H1 (cell line): ENCODE data around the gene IDUA. TPM values are rescaled to one million over a fixed set of nuclear protein-coding genes. Genes with fewer than 3 reads are reported as not detected.
A peak's percentile ranks its signal among the peaks of the same experiment; 100 is the strongest.

ENCODE experiments used
- CTCF ChIA-PET: fragments of 300-600 bp; sonication (Branson Sonifier 250); formaldehyde crosslinking; loops from one replicate; lab custom pipeline; 2021; ENCODE audit not compliant: partially characterized antibody; lab: Charles Lee
- POLR2A ChIA-PET: fragments of 300-600 bp; sonication (Branson Sonifier 250); formaldehyde crosslinking; loops from one replicate; lab custom pipeline; 2021; ENCODE audit warnings: inconsistent platforms; ENCODE audit not compliant: partially characterized antibody; lab: Charles Lee
- DNase-seq, 2 experiments: peaks; one replicate each; pipeline versions ENCODE4 v3.0.0 to v3.0.0-alpha.2; 2010 to 2022; ENCODE audit warnings: low spot score in 2 of 2, low read depth in 1 of 2, mixed read lengths in 1 of 2
- FAIRE-seq: peaks from 2 replicates; lab custom pipeline; 2011; peaks lifted over from hg19 to GRCh38; lab: Jason Lieb, UNC
- H2AFZ ChIP-seq: 2 replicates; pipeline ENCODE4 v1.8.1; 2012; ENCODE audit warnings: low read length, inconsistent platforms
- H2AK5ac ChIP-seq: 2 replicates; pipeline ENCODE4 v1.6.1; 2013; ENCODE audit warnings: low read depth, low read length
- H2BK120ac ChIP-seq: replicated peaks from 2 replicates; pipeline ENCODE3; 2013; ENCODE audit warnings: low read depth, low read length, inconsistent platforms
- H2BK12ac ChIP-seq: 2 replicates; pipeline ENCODE4 v1.6.1; 2013; ENCODE audit warnings: low read depth, low read length
- H2BK15ac ChIP-seq: 2 replicates; pipeline ENCODE4 v1.6.1; 2013; ENCODE audit warnings: low read length
- H2BK20ac ChIP-seq: 2 replicates; pipeline ENCODE4 v1.6.1; 2013; ENCODE audit warnings: low read length
- H2BK5ac ChIP-seq: 2 replicates; pipeline ENCODE4 v1.6.1; 2013; ENCODE audit warnings: low read depth, low read length
- H3K14ac ChIP-seq: 2 replicates; pipeline ENCODE4 v1.6.1; 2013; ENCODE audit warnings: inconsistent platforms; ENCODE audit not compliant: insufficient read length
- H3K18ac ChIP-seq: 2 replicates; pipeline ENCODE4 v1.6.1; 2013; ENCODE audit warnings: low read length; ENCODE audit errors: extremely low read depth
- H3K23ac ChIP-seq: 2 replicates; pipeline ENCODE4 v1.6.1; 2013; ENCODE audit warnings: inconsistent platforms; ENCODE audit not compliant: insufficient read length
- H3K23me2 ChIP-seq: 2 replicates; pipeline ENCODE4 v1.6.1; 2013; ENCODE audit warnings: low read depth, low read length
- H3K27ac ChIP-seq: 2 replicates; pipeline ENCODE4 v1.6.1; 2011; ENCODE audit warnings: low read depth, low read length, inconsistent platforms
- H3K27me3 ChIP-seq, 4 experiments: replicated peaks in 1 of 4; 1 replicate in 1 of 4; 2 replicates in 3 of 4; pipeline versions ENCODE4 v1.6.1 to v1.8.1; 2011 to 2013; ENCODE audit warnings: low read length in 3 of 4, mild to moderate bottlenecking in 3 of 4, inconsistent platforms in 2 of 4, mixed read lengths in 2 of 4, moderate library complexity in 1 of 4; ENCODE audit not compliant: control insufficient read depth in 3 of 4, insufficient read depth in 3 of 4; ENCODE audit errors: extremely low read depth in 1 of 4
- H3K36me3 ChIP-seq, 4 experiments: 2 replicates each; pipeline versions ENCODE4 v1.6.1 to v1.8.1; 2011 to 2013; ENCODE audit warnings: mild to moderate bottlenecking in 4 of 4, low read length in 3 of 4, moderate library complexity in 2 of 4, control low read depth in 1 of 4, inconsistent platforms in 1 of 4; ENCODE audit not compliant: insufficient read depth in 4 of 4, control insufficient read depth in 2 of 4
- H3K4ac ChIP-seq: replicated peaks from 2 replicates; pipeline ENCODE3; 2013; ENCODE audit warnings: low read length, low read depth, mixed read lengths, inconsistent platforms; ENCODE audit not compliant: insufficient read length
- H3K4me1 ChIP-seq, 4 experiments: replicated peaks in 1 of 4; 1 replicate in 1 of 4; 2 replicates in 3 of 4; pipeline versions ENCODE4 v1.6.1 to v1.8.1; 2011 to 2013; ENCODE audit warnings: low read length in 3 of 4, inconsistent platforms in 2 of 4, mixed read lengths in 1 of 4; ENCODE audit not compliant: insufficient read depth in 4 of 4, control insufficient read depth in 3 of 4
- H3K4me2 ChIP-seq, 2 experiments: 2 replicates each; pipeline versions ENCODE4 v1.6.1 to v1.8.1; 2011 to 2013; ENCODE audit warnings: low read depth in 2 of 2, low read length in 2 of 2, control low read depth in 1 of 2, inconsistent platforms in 1 of 2, mild to moderate bottlenecking in 1 of 2; ENCODE audit not compliant: insufficient read depth in 1 of 2
- H3K4me3 ChIP-seq, 4 experiments: fragments of 200-600, 300-600 bp in 1 of 4; sonication (generic), shearing (Covaris generic), sonication (Bioruptor Twin) in 1 of 4; 2 replicates each; pipeline versions ENCODE4 v1.5.1 to v1.8.1; 2011 to 2016; ENCODE audit warnings: low read length in 4 of 4, low read depth in 3 of 4, control low read depth in 2 of 4, inconsistent platforms in 2 of 4, mild to moderate bottlenecking in 2 of 4, mixed read lengths in 1 of 4, moderate library complexity in 1 of 4; ENCODE audit not compliant: insufficient read depth in 2 of 4; ENCODE audit errors: extremely low read depth in 1 of 4
- H3K56ac ChIP-seq: replicated peaks from 2 replicates; pipeline ENCODE3; 2013; ENCODE audit warnings: low read depth, mild to moderate bottlenecking, mixed read lengths, low read length, inconsistent platforms; ENCODE audit not compliant: insufficient read length
- H3K79me1 ChIP-seq: 2 replicates; pipeline ENCODE4 v1.6.1; 2013; ENCODE audit warnings: low read depth, low read length, control low read depth
- H3K79me2 ChIP-seq, 2 experiments: 2 replicates each; pipeline versions ENCODE4 v1.6.1 to v1.8.1; 2012 to 2013; ENCODE audit warnings: low read length in 2 of 2, mild to moderate bottlenecking in 2 of 2, inconsistent platforms in 1 of 2; ENCODE audit not compliant: insufficient read depth in 2 of 2, control insufficient read depth in 1 of 2
- H3K9ac ChIP-seq, 4 experiments: replicated peaks in 1 of 4; 1 replicate in 1 of 4; 2 replicates in 3 of 4; pipeline versions ENCODE4 v1.6.1 to v1.8.1; 2011 to 2013; ENCODE audit warnings: low read depth in 3 of 4, low read length in 3 of 4, control low read depth in 2 of 4, mild to moderate bottlenecking in 2 of 4, moderate library complexity in 2 of 4, inconsistent platforms in 1 of 4; ENCODE audit errors: extremely low read depth in 1 of 4
- H3K9me3 ChIP-seq, 2 experiments: 2 replicates each; pipeline versions ENCODE4 v1.6.1 to v1.8.1; 2012 to 2013; ENCODE audit warnings: mild to moderate bottlenecking in 2 of 2, moderate library complexity in 2 of 2, control low read depth in 1 of 2, inconsistent platforms in 1 of 2, low read depth in 1 of 2, low read length in 1 of 2, mixed read lengths in 1 of 2; ENCODE audit not compliant: insufficient read depth in 2 of 2
- H4K20me1 ChIP-seq, 2 experiments: replicated peaks in 1 of 2; 2 replicates each; pipeline versions ENCODE3 to v1.8.1; 2011 to 2013; ENCODE audit warnings: inconsistent platforms in 2 of 2, low read length in 2 of 2, mild to moderate bottlenecking in 1 of 2; ENCODE audit not compliant: insufficient read depth in 2 of 2, control insufficient read depth in 1 of 2
- H4K5ac ChIP-seq: 2 replicates; pipeline ENCODE4 v1.6.1; 2013; ENCODE audit warnings: low read length, low read depth, mixed read lengths, inconsistent platforms; ENCODE audit not compliant: insufficient read length
- H4K8ac ChIP-seq: 2 replicates; pipeline ENCODE4 v1.8.0; 2013; ENCODE audit warnings: mild to moderate bottlenecking, moderate library complexity, low read length, inconsistent platforms; ENCODE audit not compliant: insufficient read depth; ENCODE audit errors: extremely low read depth
- H4K91ac ChIP-seq: replicated peaks from 2 replicates; pipeline ENCODE3; 2013; ENCODE audit warnings: low read length, mixed read lengths, inconsistent platforms; ENCODE audit not compliant: insufficient read length
- CHD1 ChIP-seq: IDR thresholded peaks from 2 replicates; pipeline ENCODE4 v1.6.1; 2012; ENCODE audit warnings: low read depth, low read length, improper control_type of control experiment
- RXRA ChIP-seq: IDR thresholded peaks from 2 replicates; pipeline ENCODE4 v1.6.1; 2011; ENCODE audit warnings: low read depth, mild to moderate bottlenecking, low read length, moderate library complexity; ENCODE audit not compliant: insufficient read depth
- SP2 ChIP-seq: IDR thresholded peaks from 2 replicates; pipeline ENCODE4 v1.6.1; 2012; ENCODE audit warnings: mild to moderate bottlenecking, low read length, inconsistent platforms
- TBP ChIP-seq: IDR thresholded peaks from 2 replicates; pipeline ENCODE4 v1.6.1; 2011; ENCODE audit warnings: low read depth, low read length, improper control_type of control experiment
- WGBS, 2 experiments: shearing (Covaris generic) in 1 of 2; methylation state at CpG; one replicate each; pipeline versions ENCODE4 v1.1.6 to v1.1.7; 2013 to 2015; ENCODE audit warnings: low lambda C conversion rate in 2 of 2, mixed read lengths in 2 of 2, inconsistent platforms in 1 of 2, low coverage in 1 of 2, missing lambda C conversion rate in 1 of 2; ENCODE audit not compliant: insufficient replicate concordance in 2 of 2, insufficient coverage in 1 of 2, insufficient read length in 1 of 2; ENCODE audit errors: extremely low coverage in 1 of 2, missing lambda C conversion rate in 1 of 2; 5-methylcytosine and 5-hydroxymethylcytosine counted together
- polyA plus RNA-seq, 7 experiments: library from polyadenylated mRNA; depleted of rRNA in 3 of 7; stranded (reverse) in 5 of 7; unstranded in 2 of 7; fragments of >200 nt in 5 of 7; fragments of 200-250 nt in 2 of 7; gene quantifications; 1 replicate in 5 of 7; 2 replicates in 1 of 7; 4 replicates in 1 of 7; pipeline versions ENCODE4 v1.2.1 to v1.2.3, GENCODE V29; 2011 to 2013; ENCODE audit warnings: missing spikeins in 2 of 7, mixed read lengths in 2 of 7
- total RNA-seq: library from RNA; stranded (reverse); fragmentation: NEBNext Ultra II Directional; extraction: Animal tissue kit (Norgen Biotek cat#: 25700); gene quantifications from 2 replicates; pipeline ENCODE4 v1.2.1, GENCODE V29; 2021

IDUA gene
- total and polyA plus RNA-seq, 2 of the 8 experiments (the other 6 are each of a cell fraction or from before 2014, with no cell fraction given), result 2.8 to 4.8 TPM

- no peaks in the 10 kb centered on the region for H3K79me2 ChIP-seq
- CTCF ChIA-PET, result interaction anchor here (0.6 kb wide), 1 partner anchor 578 kb away, joined by 3 read pairs; no protein-coding TSS in a partner anchor
Measured at GRCh38 chr4:1018147-1019020, 31.5 kb downstream of the IDUA start.

More at GRCh38 chr4:1018147-1019020, 31.5 kb downstream of the IDUA start:
- Histone ChIP-seq H3K56ac (no peak overlapping the region), H3K27me3 (no peaks in the 10 kb centered on the region), H3K4ac (no peak overlapping the region), H3K27ac (no peak overlapping the region), H3K4me2 (no peak overlapping the region), H2BK5ac (peak overlapping the region; percentile 73; the same call in 1 of the 2 replicates), H3K9ac (no peak overlapping the region), H3K4me3 (no peak overlapping the region), H2BK120ac (no peak overlapping the region), H2BK12ac (no peak overlapping the region), H3K14ac (no peak overlapping the region), H4K91ac (no peak overlapping the region), H4K8ac (no peak overlapping the region), H3K18ac (no peak overlapping the region), H2BK15ac (no peak overlapping the region), H2AK5ac (0 out of 2 replicates have a peak overlapping the region, but pooled peaks have one; percentile 75), H2AFZ (no peak overlapping the region), H3K23me2 (no peaks in the 10 kb centered on the region), H4K5ac (no peak overlapping the region), H4K20me1 (peaks cover 2 to 15% of the 10 kb centered on the region in 2 experiments), H3K36me3 (no peaks in the 10 kb centered on the region), H2BK20ac (no peak overlapping the region), H3K9me3 (no peaks in the 10 kb centered on the region), H3K23ac (no peak overlapping the region), H3K79me1 (peaks cover 6% of the 10 kb centered on the region), H3K4me1 (peaks cover 0 to 6% (median 2%) of the 10 kb centered on the region in 4 experiments; a peak in 4 of 7 replicates)
- DNase-seq (no peak), FAIRE-seq (no peak)
- WGBS, 2 experiments, result 95% methylated on average over 15 of the region's 29 CpGs; no CpG with 5 or more reads in 1 of the 2 experiments
- POLR2A ChIA-PET, result interaction anchor here (2.0 kb wide), 1 partner anchor 15 kb away, joined by 7 read pairs; no protein-coding TSS in a partner anchor
- TF ChIP-seq TBP (no peak), CHD1 (no peak), RXRA (no peak), SP2 (no peak)
